HG03575 (cell line): ENCODE measurements around the gene HPCA.

Experiments used
- ATAC-seq: cut with Tn5 transposase; IDR thresholded peaks from one replicate; pipeline ENCODE4 v1.9.1; 2021; ENCODE audit not compliant: unreplicated experiment, insufficient number of reproducible peaks, low FRiP score; ENCODE audit errors: extremely low read depth

The HPCA gene

GRCh38 chr1:32886828-32887414, 630 bp downstream of the HPCA start:
- ATAC-seq, result no peak

GRCh38 chr1:32887623-32888022, 1.3 kb downstream of the HPCA start:
- no peak for ATAC-seq

- no peak for ATAC-seq
These were observed 1.8 kb downstream of the HPCA start for GRCh38 chr1:32888134-32888533.

GRCh38 chr1:32888677-32889420, 2.6 kb downstream of the HPCA start:
- no peak for ATAC-seq

- no peak for ATAC-seq
These were observed 3.5 kb downstream of the HPCA start for GRCh38 chr1:32889731-32890278.

- no peak for ATAC-seq
These were observed 4.4 kb downstream of the HPCA start for GRCh38 chr1:32890516-32891240.

- no peak for ATAC-seq
These were observed 4.9 kb downstream of the HPCA start for GRCh38 chr1:32891241-32891570.

- no peak for ATAC-seq
These were observed 5.3 kb downstream of the HPCA start for GRCh38 chr1:32891630-32892029.

GRCh38 chr1:32892368-32893197, 6.3 kb downstream of the HPCA start:
- ATAC-seq, result no peak

- no peak for ATAC-seq
These were observed 7.1 kb downstream of the HPCA start for GRCh38 chr1:32893198-32894018.

GRCh38 chr1:32894019-32894600, 7.8 kb downstream of the HPCA start:
- no peak for ATAC-seq

- no peak for ATAC-seq
These were observed 8.4 kb downstream of the HPCA start for GRCh38 chr1:32894681-32895080.

- ATAC-seq, result no peak
These were observed 9.3 kb downstream of the HPCA start for GRCh38 chr1:32895325-32896215.

GRCh38 chr1:32896451-32896850, 10.2 kb downstream of the HPCA start:
- no peak for ATAC-seq

GRCh38 chr1:32897082-32898049, 11.1 kb downstream of the HPCA start:
- no peak for ATAC-seq

GRCh38 chr1:32898056-32898455, 11.8 kb downstream of the HPCA start:
- no peak for ATAC-seq
